ENCODE data around the gene EEF1AKMT2.
"Not testable (repeated sequence)": the region's sequence is repeated elsewhere in the genome, so short reads cannot be mapped to it uniquely, and the experiment has no call there.

Gene EEF1AKMT2

DNA sequence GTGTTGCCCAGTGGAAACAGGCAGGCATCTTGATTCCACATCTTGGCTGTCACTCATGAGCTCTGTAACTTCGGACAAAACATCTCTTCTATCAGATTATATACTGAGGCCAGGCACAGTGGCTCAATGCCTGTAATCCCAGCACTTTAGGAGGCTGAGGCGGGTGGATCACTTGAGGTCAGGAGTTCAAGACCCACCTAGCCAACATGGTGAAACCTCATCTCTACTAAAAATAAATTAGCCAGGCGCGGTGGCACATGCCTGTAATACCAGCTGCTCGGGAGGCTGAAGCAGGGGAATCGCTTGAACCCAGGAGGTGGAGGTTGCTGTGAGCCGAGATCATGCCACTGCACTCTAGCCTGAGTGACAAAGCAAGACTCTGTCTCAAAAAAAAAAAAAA lies 33.2 kb upstream of the EEF1AKMT2 start:
- not testable (repeated sequence) for H2BK15ac ChIP-seq (ENCODE audit: low read depth, poor library complexity, severe bottlenecking); H3K4me3 ChIP-seq (ENCODE audit: insufficient read depth in 1 of 2, low read depth in 1 of 2, low read length in 2 of 2); H3K18ac ChIP-seq (ENCODE audit: low read depth in 1 of 2, low read length in 2 of 2); H4K8ac ChIP-seq (ENCODE audit: low read length); H3K4me1 ChIP-seq (ENCODE audit: control insufficient read depth, insufficient read depth, low read depth, low read length); H2AFZ ChIP-seq (ENCODE audit: low read depth, low read length); H3K27me3 ChIP-seq (ENCODE audit: control insufficient read depth in 1 of 2, insufficient read depth in 1 of 2, low read length in 2 of 2); H3K14ac ChIP-seq (ENCODE audit: low read length in 2 of 2); H3K4ac ChIP-seq (ENCODE audit: low read depth in 1 of 2, low read length in 2 of 2); H3K23ac ChIP-seq (ENCODE audit: low read length in 2 of 2); H3K79me1 ChIP-seq (replicated peaks; ENCODE audit: low read length, poor library complexity, severe bottlenecking); H3K4me2 ChIP-seq (ENCODE audit: low read length, poor library complexity, severe bottlenecking); H2BK120ac ChIP-seq (ENCODE audit: low read depth, low read length); H2BK12ac ChIP-seq (ENCODE audit: low read length in 2 of 2); H3K27ac ChIP-seq (ENCODE audit: low read length, poor library complexity, severe bottlenecking); H4K91ac ChIP-seq (ENCODE audit: low read length); H3K9ac ChIP-seq (ENCODE audit: low read length); H3K9me3 ChIP-seq (ENCODE audit: control insufficient read depth, low read length); H2BK5ac ChIP-seq (ENCODE audit: low read depth, low read length, poor library complexity, severe bottlenecking); H2AK5ac ChIP-seq (ENCODE audit: low read length, severe bottlenecking); DNase-seq
- H3K36me3 ChIP-seq (ENCODE audit: control insufficient read depth in 1 of 2, insufficient read depth in 2 of 2, low read depth in 1 of 2, low read length in 2 of 2) = peaks cover 23 to 63% of the 10 kb centered on the region in 2 experiments
- WGBS = 99% methylated on average over 6 of the region's 7 CpGs

- Histone ChIP-seq H3K18ac (ENCODE audit: low read depth in 1 of 2, low read length in 2 of 2) (no peak overlapping the region), H3K27me3 (ENCODE audit: control insufficient read depth in 1 of 2, insufficient read depth in 1 of 2, low read length in 2 of 2) (no peaks in the 10 kb centered on the region), H3K4ac (ENCODE audit: low read depth in 1 of 2, low read length in 2 of 2) (no peak overlapping the region), H3K4me1 (ENCODE audit: control insufficient read depth, insufficient read depth, low read depth, low read length) (no peaks in the 10 kb centered on the region), H3K4me3 (ENCODE audit: insufficient read depth in 1 of 2, low read depth in 1 of 2, low read length in 2 of 2) (no peak overlapping the region), H2BK12ac (ENCODE audit: low read length in 2 of 2) (no peak overlapping the region), H3K14ac (ENCODE audit: low read length in 2 of 2) (no peak overlapping the region), H3K36me3 (ENCODE audit: control insufficient read depth in 1 of 2, insufficient read depth in 2 of 2, low read depth in 1 of 2, low read length in 2 of 2) (peaks cover 19 to 63% of the 10 kb centered on the region in 2 experiments), H2BK15ac (ENCODE audit: low read depth, poor library complexity, severe bottlenecking) (no peak overlapping the region), H3K9ac (ENCODE audit: low read length) (no peak overlapping the region), H3K4me2 (ENCODE audit: low read length, poor library complexity, severe bottlenecking) (no peak overlapping the region), H4K8ac (ENCODE audit: low read length) (no peak overlapping the region), H2BK120ac (ENCODE audit: low read depth, low read length) (no peak overlapping the region), H2BK5ac (ENCODE audit: low read depth, low read length, poor library complexity, severe bottlenecking) (no peak overlapping the region), H3K27ac (ENCODE audit: low read length, poor library complexity, severe bottlenecking) (no peak overlapping the region), H2AFZ (ENCODE audit: low read depth, low read length) (no peak overlapping the region), H3K23ac (ENCODE audit: low read length in 2 of 2) (no peak overlapping the region), H4K91ac (ENCODE audit: low read length) (no peak overlapping the region), H3K79me1 (replicated peaks; ENCODE audit: low read length, poor library complexity, severe bottlenecking) (peaks cover 8% of the 10 kb centered on the region), H2AK5ac (ENCODE audit: low read length, severe bottlenecking) (no peak overlapping the region), H3K9me3 (ENCODE audit: control insufficient read depth, low read length) (no peaks in the 10 kb centered on the region)
- DNase-seq = no peak
- 100% methylated on average over 1 of the region's 1 CpG for WGBS
Observed at GRCh38 chr10:124824507-124824906, 32.8 kb upstream of the EEF1AKMT2 start.

- Histone ChIP-seq H3K4me1 (ENCODE audit: control insufficient read depth, insufficient read depth, low read depth, low read length) (no peaks in the 10 kb centered on the region), H3K18ac (ENCODE audit: low read depth in 1 of 2, low read length in 2 of 2) (no peak overlapping the region), H3K27me3 (ENCODE audit: control insufficient read depth in 1 of 2, insufficient read depth in 1 of 2, low read length in 2 of 2) (no peaks in the 10 kb centered on the region), H4K8ac (ENCODE audit: low read length) (no peak overlapping the region), H2BK5ac (ENCODE audit: low read depth, low read length, poor library complexity, severe bottlenecking) (no peak overlapping the region), H3K9me3 (ENCODE audit: control insufficient read depth, low read length) (no peaks in the 10 kb centered on the region), H4K91ac (ENCODE audit: low read length) (no peak overlapping the region), H3K79me1 (replicated peaks; ENCODE audit: low read length, poor library complexity, severe bottlenecking) (peaks cover 12% of the 10 kb centered on the region), H3K36me3 (ENCODE audit: control insufficient read depth in 1 of 2, insufficient read depth in 2 of 2, low read depth in 1 of 2, low read length in 2 of 2) (peaks cover 22 to 62% of the 10 kb centered on the region in 2 experiments), H3K4me2 (ENCODE audit: low read length, poor library complexity, severe bottlenecking) (no peak overlapping the region), H3K23ac (ENCODE audit: low read length in 2 of 2) (no peak overlapping the region), H3K27ac (ENCODE audit: low read length, poor library complexity, severe bottlenecking) (no peak overlapping the region), H2AFZ (ENCODE audit: low read depth, low read length) (no peak overlapping the region), H2BK120ac (ENCODE audit: low read depth, low read length) (no peak overlapping the region), H2BK15ac (ENCODE audit: low read depth, poor library complexity, severe bottlenecking) (no peak overlapping the region), H2BK12ac (ENCODE audit: low read length in 2 of 2) (no peak overlapping the region), H3K9ac (ENCODE audit: low read length) (no peak overlapping the region), H3K14ac (ENCODE audit: low read length in 2 of 2) (no peak overlapping the region), H3K4me3 (ENCODE audit: insufficient read depth in 1 of 2, low read depth in 1 of 2, low read length in 2 of 2) (no peak overlapping the region), H2AK5ac (ENCODE audit: low read length, severe bottlenecking) (no peak overlapping the region), H3K4ac (ENCODE audit: low read depth in 1 of 2, low read length in 2 of 2) (no peak overlapping the region)
- no peak for DNase-seq
- WGBS = 64% methylated on average over 3 of the region's 4 CpGs
Observed at GRCh38 chr10:124821520-124821919, 29.8 kb upstream of the EEF1AKMT2 start.

DNA sequence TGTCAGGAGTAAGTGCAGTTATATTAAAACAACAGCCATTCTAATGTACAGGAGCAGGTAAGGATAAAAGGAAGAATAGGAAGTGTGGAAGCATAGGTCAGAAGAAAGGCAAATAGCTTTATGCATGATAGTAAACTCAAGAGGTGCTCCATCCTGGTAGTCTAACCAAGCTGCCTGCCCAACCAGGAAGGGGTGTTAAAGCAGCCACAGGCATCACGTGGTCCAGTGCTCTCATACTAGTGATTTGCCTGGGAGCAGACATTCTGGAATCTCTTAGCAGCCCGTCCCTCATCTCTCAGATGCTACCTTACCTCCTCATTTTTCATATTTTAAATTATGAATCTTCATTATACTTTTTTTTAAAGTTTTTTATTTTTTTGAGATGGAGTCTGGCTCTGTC lies 28.4 kb upstream of the EEF1AKMT2 start:
- Histone ChIP-seq H2BK12ac (ENCODE audit: low read length in 2 of 2) (no peak overlapping the region), H4K8ac (ENCODE audit: low read length) (no peak overlapping the region), H3K18ac (ENCODE audit: low read depth in 1 of 2, low read length in 2 of 2) (no peak overlapping the region), H2AK5ac (ENCODE audit: low read length, severe bottlenecking) (no peak overlapping the region), H3K4me3 (ENCODE audit: insufficient read depth in 1 of 2, low read depth in 1 of 2, low read length in 2 of 2) (no peak overlapping the region), H3K14ac (ENCODE audit: low read length in 2 of 2) (no peak overlapping the region), H3K9me3 (ENCODE audit: control insufficient read depth, low read length) (no peaks in the 10 kb centered on the region), H3K23ac (ENCODE audit: low read length in 2 of 2) (no peak overlapping the region), H3K9ac (ENCODE audit: low read length) (no peak overlapping the region), H3K4me1 (ENCODE audit: control insufficient read depth, insufficient read depth, low read depth, low read length) (no peaks in the 10 kb centered on the region), H4K91ac (ENCODE audit: low read length) (no peak overlapping the region), H2BK120ac (ENCODE audit: low read depth, low read length) (no peak overlapping the region), H3K4ac (ENCODE audit: low read depth in 1 of 2, low read length in 2 of 2) (no peak overlapping the region), H2BK5ac (ENCODE audit: low read depth, low read length, poor library complexity, severe bottlenecking) (no peak overlapping the region), H2BK15ac (ENCODE audit: low read depth, poor library complexity, severe bottlenecking) (no peak overlapping the region), H3K79me1 (replicated peaks; ENCODE audit: low read length, poor library complexity, severe bottlenecking) (peaks cover 12% of the 10 kb centered on the region), H3K36me3 (ENCODE audit: control insufficient read depth in 1 of 2, insufficient read depth in 2 of 2, low read depth in 1 of 2, low read length in 2 of 2) (peaks cover 20 to 63% of the 10 kb centered on the region in 2 experiments), H3K4me2 (ENCODE audit: low read length, poor library complexity, severe bottlenecking) (no peak overlapping the region), H2AFZ (ENCODE audit: low read depth, low read length) (no peak overlapping the region), H3K27me3 (ENCODE audit: control insufficient read depth in 1 of 2, insufficient read depth in 1 of 2, low read length in 2 of 2) (no peaks in the 10 kb centered on the region), H3K27ac (ENCODE audit: low read length, poor library complexity, severe bottlenecking) (no peak overlapping the region)
- 94% methylated on average over 1 of the region's 2 CpGs for WGBS
- no peak for DNase-seq

Measured in mesenchymal stem cell (in vitro differentiated cells and primary cell).